Tracheal epithelial cell (primary cell): ENCODE data around the gene LYSMD1. TPM values are rescaled to one million over a fixed set of nuclear protein-coding genes. Genes with fewer than 3 reads are reported as not detected.

Source experiments
- total RNA-seq: library from RNA; depleted of rRNA; stranded (reverse); fragments of >200 nt; gene quantifications from 2 replicates; pipeline ENCODE4 v1.2.1, GENCODE V29; 2014

LYSMD1 gene, protein sequence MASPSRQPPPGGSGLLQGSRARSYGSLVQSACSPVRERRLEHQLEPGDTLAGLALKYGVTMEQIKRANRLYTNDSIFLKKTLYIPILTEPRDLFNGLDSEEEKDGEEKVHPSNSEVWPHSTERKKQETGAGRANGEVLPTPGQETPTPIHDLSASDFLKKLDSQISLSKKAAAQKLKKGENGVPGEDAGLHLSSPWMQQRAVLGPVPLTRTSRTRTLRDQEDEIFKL
- total RNA-seq, result 4.8 and 7.9 TPM in 2 replicates

GRCh38 chr1:151165738-151166504 lies at the start of gene LYSMD1, which contains the start of gene SCNM1:
Gene LYSMD1, minus strand, starts transcription at chr1:151165902. Its CDS starts 644 bp downstream, at chr1:151165258.
Gene SCNM1, plus strand, starts transcription at chr1:151166144. Its CDS starts 9 bp downstream, at chr1:151166153.

DNA sequence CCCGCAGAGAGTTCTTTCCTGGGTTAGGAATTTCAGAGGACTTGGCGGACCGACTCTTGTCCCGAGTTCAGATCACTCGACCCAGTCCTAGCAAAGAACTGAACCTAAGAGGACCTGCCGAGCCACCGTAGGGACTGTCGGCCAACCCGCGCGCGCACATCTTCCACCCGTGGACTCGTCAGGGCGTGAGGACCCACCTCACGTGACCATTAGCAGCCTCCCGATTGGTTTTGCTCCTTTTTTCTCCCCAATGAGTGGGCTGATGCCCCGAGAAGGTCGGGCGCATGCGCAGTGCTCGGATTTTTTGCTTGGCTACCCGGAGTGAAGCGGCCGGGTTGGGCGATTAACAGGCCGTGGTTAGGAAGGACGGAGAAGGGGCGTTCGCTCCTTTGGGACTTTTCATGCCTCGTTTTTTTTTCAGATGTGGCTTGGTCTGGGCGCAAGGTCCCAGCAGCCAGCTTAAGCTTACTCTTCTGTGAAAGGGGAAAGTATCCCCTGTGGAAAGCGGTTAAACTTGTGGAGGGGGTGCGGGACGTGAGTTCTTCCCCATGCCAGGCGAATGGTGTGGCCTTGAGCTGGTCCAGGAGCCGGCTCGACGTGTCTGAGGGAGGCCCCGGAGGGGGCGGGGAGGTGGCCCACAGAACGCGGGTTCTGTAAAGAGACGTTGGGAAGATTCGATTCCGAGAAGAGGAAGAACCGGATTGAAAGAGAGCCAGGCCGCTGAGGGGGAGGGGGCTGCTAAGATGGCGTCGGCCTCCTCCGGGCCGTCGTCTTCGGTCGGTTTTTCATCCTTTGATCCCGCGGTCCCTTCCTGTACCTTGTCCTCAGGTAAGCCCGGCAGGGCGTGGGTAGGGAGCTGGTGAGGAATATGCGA lies 32.8 kb upstream of the LYSMD1 start, which contains the start of gene PIP5K1A:
Gene PIP5K1A, plus strand, starts transcription at position 299 of the 874 bp plus-strand sequence. Its CDS starts 445 bp downstream, at position 744.

GRCh38 chr1:151189637-151190445 lies 24.1 kb upstream of the LYSMD1 start, which contains the start of gene VPS72:
Gene VPS72, minus strand, starts transcription at chr1:151190197. Its CDS starts 76 bp downstream, at chr1:151190121.

DNA sequence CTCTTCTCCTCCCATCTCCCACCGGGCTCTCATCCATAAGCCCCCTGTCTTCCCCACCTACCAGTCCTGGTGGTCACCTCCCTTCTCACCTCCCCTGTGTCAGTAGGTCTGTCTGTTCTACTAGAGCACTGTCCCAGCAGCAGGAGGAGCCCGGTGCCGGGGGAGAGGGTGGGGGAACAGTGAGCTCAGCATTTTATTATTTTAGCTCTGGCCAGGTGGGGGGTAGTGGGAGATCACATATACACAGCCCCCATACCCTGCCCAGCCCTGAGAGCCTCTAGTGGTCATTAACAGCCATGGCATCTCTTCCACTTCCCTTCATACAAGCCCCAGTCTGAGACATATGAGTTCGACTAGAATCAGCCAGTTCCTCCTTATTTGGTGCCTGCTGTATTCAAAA lies 10.2 kb upstream of the LYSMD1 start, which contains the start of gene TMOD4:
Gene TMOD4, minus strand, starts transcription at position 119 of the 400 bp plus-strand sequence. CDS start 1,106 bp downstream, outside the sequence.

GRCh38 chr1:151156515-151156819 lies 9.2 kb downstream of the LYSMD1 start, which contains the start of gene TNFAIP8L2:
Gene TNFAIP8L2, plus strand, starts transcription at chr1:151156649. Its CDS starts 2,049 bp downstream, at chr1:151158698.

GRCh38 chr1:151146412-151147131 lies 19.1 kb downstream of the LYSMD1 start, which contains the start of gene SEMA6C:
Gene SEMA6C, minus strand, starts transcription at chr1:151146631. Its CDS starts 4,010 bp downstream, at chr1:151142621.

Other genes with a start within 250 kb of the LYSMD1 start
- 19.8 and 34.5 TPM in 2 replicates for gene SETDB1, start 239.5 kb downstream of the LYSMD1 start, total RNA-seq
- gene CERS2, start 191.1 kb downstream of the LYSMD1 start, total RNA-seq, result 91.1 and 114 TPM in 2 replicates
- gene ANXA9, start 183.6 kb downstream of the LYSMD1 start, total RNA-seq, result not detected in 2 replicates
- 9.6 and 11.6 TPM in 2 replicates for gene MINDY1, start 159.0 kb downstream of the LYSMD1 start, total RNA-seq
- 7.5 and 10.4 TPM in 2 replicates for gene PRUNE1, start 157.5 kb downstream of the LYSMD1 start, total RNA-seq
- gene BNIPL, start 129.3 kb downstream of the LYSMD1 start, total RNA-seq, result 2.4 and 5.5 TPM in 2 replicates
- 0.72 and 1.5 TPM in 2 replicates for gene C1orf56, start 118.2 kb downstream of the LYSMD1 start, total RNA-seq
- gene CDC42SE1, start 106.3 kb downstream of the LYSMD1 start, total RNA-seq, result 85.7 and 95.4 TPM in 2 replicates
- 1.9 and 4.6 TPM in 2 replicates for gene MLLT11, start 105.5 kb downstream of the LYSMD1 start, total RNA-seq
- gene GABPB2, start 95.1 kb downstream of the LYSMD1 start, total RNA-seq, result 10.7 and 11.8 TPM in 2 replicates
- gene SEMA6C, start 19.3 kb downstream of the LYSMD1 start, total RNA-seq, result 0.21 and 0.48 TPM in 2 replicates
- not detected in 2 replicates for gene TNFAIP8L2, start 9.3 kb downstream of the LYSMD1 start, total RNA-seq
- 20.2 and 26.4 TPM in 2 replicates for gene SCNM1, start 242 bp upstream of the LYSMD1 start, total RNA-seq
- gene TMOD4, start 10.1 kb upstream of the LYSMD1 start, total RNA-seq, result not detected in 2 replicates
- gene VPS72, start 24.3 kb upstream of the LYSMD1 start, total RNA-seq, result 58.2 and 79.0 TPM in 2 replicates
- 48.0 and 60.2 TPM in 2 replicates for gene PIP5K1A, start 32.6 kb upstream of the LYSMD1 start, total RNA-seq
- 171 and 208 TPM in 2 replicates for gene PSMD4, start 88.8 kb upstream of the LYSMD1 start, total RNA-seq
- gene ZNF687, start 116.4 kb upstream of the LYSMD1 start, total RNA-seq, result 10.9 and 11.3 TPM in 2 replicates
- 22.0 and 28.0 TPM in 2 replicates for gene PI4KB, start 161.5 kb upstream of the LYSMD1 start, total RNA-seq
- gene RFX5, start 181.3 kb upstream of the LYSMD1 start, total RNA-seq, result 19.0 and 68.0 TPM in 2 replicates
- 3.6 and 8.5 TPM in 2 replicates for gene SELENBP1, start 206.8 kb upstream of the LYSMD1 start, total RNA-seq
- gene PSMB4, start 233.7 kb upstream of the LYSMD1 start, total RNA-seq, result 319 and 373 TPM in 2 replicates